ENCODE measurements around the gene TRIM8.
"Not testable (repeated sequence)": the region's sequence is repeated elsewhere in the genome, so short reads cannot be mapped to it uniquely, and the experiment has no call there.

TRIM8 gene

GRCh38 chr10:102677331-102678067 is 33.2 kb downstream of the TRIM8 start:
- no peak overlapping the region for H3K27ac Mint-ChIP-seq
- no peaks in the 10 kb centered on the region for H3K9me3 Mint-ChIP-seq

GRCh38 chr10:102678068-102678400 is 33.8 kb downstream of the TRIM8 start:
- Mint-ChIP-seq H3K4me1 (peaks cover 71% of the 10 kb centered on the region), H3K27me3 (no peaks in the 10 kb centered on the region), H3K9me3 (no peaks in the 10 kb centered on the region), H3K4me3 (no peak overlapping the region), H3K36me3 (peaks cover 2% of the 10 kb centered on the region), H3K27ac (no peak overlapping the region)

More at GRCh38 chr10:102677331-102678067, 33.2 kb downstream of the TRIM8 start:
- no peak overlapping the region for H3K4me3 Mint-ChIP-seq
- H3K36me3 Mint-ChIP-seq, result peaks cover 2% of the 10 kb centered on the region
- H3K27me3 Mint-ChIP-seq, result no peaks in the 10 kb centered on the region
- peaks cover 72% of the 10 kb centered on the region for H3K4me1 Mint-ChIP-seq

DNA sequence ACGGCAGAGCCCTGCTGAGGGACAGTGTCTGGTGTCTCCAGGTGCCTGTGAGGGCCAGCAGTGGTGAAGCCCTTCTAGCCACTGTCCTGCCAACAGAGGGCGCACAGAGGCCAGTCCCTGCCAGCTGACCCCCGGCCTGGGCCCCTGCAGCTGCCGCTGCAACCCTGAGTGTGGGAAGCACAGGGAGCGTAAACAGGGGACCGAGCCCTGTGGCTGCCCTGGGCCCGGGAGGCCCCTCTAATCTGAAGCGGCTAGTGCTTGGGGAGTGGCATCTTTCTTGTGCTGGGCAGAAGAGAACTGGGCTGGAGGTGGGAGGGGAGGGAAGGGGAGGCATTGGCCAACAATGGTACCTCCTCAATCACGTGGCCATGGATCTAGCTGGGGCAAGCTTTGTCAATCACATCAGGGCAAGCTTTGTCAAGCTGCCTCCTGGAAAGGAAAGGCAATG is 34.6 kb downstream of the TRIM8 start:
- peaks cover 2% of the 10 kb centered on the region for H3K36me3 Mint-ChIP-seq
- no peaks in the 10 kb centered on the region for H3K9me3 Mint-ChIP-seq
- no peak overlapping the region for H3K4me3 Mint-ChIP-seq
- H3K27ac Mint-ChIP-seq, result no peak overlapping the region
- H3K27me3 Mint-ChIP-seq, result no peaks in the 10 kb centered on the region
- peaks cover 68% of the 10 kb centered on the region for H3K4me1 Mint-ChIP-seq

DNA sequence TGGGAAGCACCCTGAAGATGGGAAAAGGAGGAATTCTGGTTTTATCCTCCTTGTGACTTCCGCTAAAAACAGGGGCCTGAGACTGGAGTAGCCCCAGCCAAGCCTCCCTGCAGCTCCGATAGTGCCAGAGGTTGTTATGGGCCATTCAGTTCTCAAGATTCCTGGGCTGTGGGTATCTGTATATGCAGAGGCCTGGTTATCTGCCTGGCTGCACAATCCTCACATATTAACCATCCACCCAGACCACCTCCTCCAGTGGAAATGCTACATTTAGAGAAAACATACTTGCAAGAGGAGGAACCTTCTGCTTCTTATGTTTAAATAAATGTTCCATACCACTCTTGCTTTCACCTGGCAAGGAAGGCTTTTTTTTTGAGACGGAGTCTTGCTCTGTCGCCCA is 35.3 kb downstream of the TRIM8 start:
- Mint-ChIP-seq H3K27me3 (no peaks in the 10 kb centered on the region), H3K36me3 (peaks cover 2% of the 10 kb centered on the region), H3K27ac (no peak overlapping the region), H3K4me3 (no peak overlapping the region), H3K9me3 (no peaks in the 10 kb centered on the region), H3K4me1 (peaks cover 61% of the 10 kb centered on the region)

- no peaks in the 10 kb centered on the region for H3K27me3 Mint-ChIP-seq
- H3K4me3 Mint-ChIP-seq, result no peak overlapping the region
- H3K4me1 Mint-ChIP-seq, result peaks cover 40% of the 10 kb centered on the region
- no peak overlapping the region for H3K27ac Mint-ChIP-seq
- no peaks in the 10 kb centered on the region for H3K9me3 Mint-ChIP-seq
- H3K36me3 Mint-ChIP-seq, result peaks cover 2% of the 10 kb centered on the region
Observed at GRCh38 chr10:102681696-102682095, 37.4 kb downstream of the TRIM8 start.

- Mint-ChIP-seq H3K4me3 (no peak overlapping the region), H3K36me3 (peaks cover 2% of the 10 kb centered on the region), H3K27ac (no peak overlapping the region), H3K9me3 (no peaks in the 10 kb centered on the region), H3K27me3 (no peaks in the 10 kb centered on the region), H3K4me1 (peaks cover 33% of the 10 kb centered on the region)
Observed at GRCh38 chr10:102682416-102682815, 38.1 kb downstream of the TRIM8 start.

- H3K4me1 Mint-ChIP-seq, result peaks cover 28% of the 10 kb centered on the region
- H3K36me3 Mint-ChIP-seq, result peaks cover 2% of the 10 kb centered on the region
- no peak overlapping the region for H3K4me3 Mint-ChIP-seq
- H3K27ac Mint-ChIP-seq, result no peak overlapping the region
- no peaks in the 10 kb centered on the region for H3K9me3 Mint-ChIP-seq
- H3K27me3 Mint-ChIP-seq, result no peaks in the 10 kb centered on the region
Observed at GRCh38 chr10:102682981-102683380, 38.7 kb downstream of the TRIM8 start.

DNA sequence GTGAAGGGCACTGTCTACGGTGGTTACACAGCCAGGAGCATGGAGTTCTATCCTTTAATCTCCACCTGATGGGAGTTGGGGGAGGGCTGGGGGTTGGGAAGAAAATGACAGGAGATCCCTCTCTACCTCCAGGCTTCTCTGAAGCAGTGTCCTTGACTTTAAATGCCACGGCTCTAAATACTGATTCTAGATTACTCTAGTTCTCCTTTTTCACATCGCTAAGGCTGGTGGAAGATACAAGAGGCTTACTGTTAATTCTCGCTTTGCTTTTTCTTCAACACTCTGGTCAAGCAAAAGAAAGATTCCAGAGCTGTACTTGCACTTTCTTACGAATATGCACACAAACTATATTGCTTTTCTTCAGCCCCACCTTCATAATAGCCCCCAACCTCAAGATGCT is 39.5 kb downstream of the TRIM8 start:
- Mint-ChIP-seq H3K27ac (no peak overlapping the region), H3K4me1 (peaks cover 23% of the 10 kb centered on the region), H3K36me3 (peaks cover 2% of the 10 kb centered on the region), H3K4me3 (no peak overlapping the region), H3K27me3 (no peaks in the 10 kb centered on the region), H3K9me3 (no peaks in the 10 kb centered on the region)

DNA sequence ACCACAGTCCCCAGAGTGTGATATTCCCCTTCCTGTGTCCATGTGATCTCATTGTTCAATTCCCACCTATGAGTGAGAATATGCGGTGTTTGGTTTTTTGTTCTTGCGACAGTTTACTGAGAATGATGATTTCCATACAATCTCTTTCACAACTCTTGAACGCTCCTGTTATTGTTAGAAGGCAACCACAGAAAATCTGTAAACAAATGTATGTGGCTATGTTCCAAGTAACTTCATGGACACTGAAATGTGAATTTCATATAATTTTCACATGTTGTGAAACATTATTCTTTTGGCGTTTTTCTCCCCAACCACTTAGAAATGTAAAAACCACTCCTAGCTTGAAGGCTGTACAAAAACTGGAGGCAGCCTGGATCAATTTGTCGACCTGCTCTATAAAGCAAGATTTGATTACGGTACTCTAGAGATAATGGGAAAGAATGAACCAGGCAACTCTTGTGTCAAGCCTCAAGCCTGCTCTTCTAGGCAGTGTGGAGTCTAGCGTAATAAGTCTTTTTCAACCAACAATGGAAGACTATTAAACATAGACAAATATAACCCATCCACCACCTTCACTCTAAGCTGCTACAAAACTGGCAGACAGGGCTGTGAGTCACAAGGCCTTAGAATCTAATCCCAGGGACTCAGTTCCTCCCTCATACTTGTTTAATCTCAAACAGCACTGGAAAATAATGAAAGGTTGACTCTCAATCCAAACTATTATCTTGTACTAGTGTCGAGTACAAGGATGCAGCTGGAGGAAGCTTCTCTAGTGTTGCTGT is 47.2 kb downstream of the TRIM8 start:
- no peak overlapping the region for H3K27ac Mint-ChIP-seq
- no peaks in the 10 kb centered on the region for H3K4me1 Mint-ChIP-seq
- peaks cover 2% of the 10 kb centered on the region for H3K36me3 Mint-ChIP-seq
- no peak overlapping the region for H3K4me3 Mint-ChIP-seq
- H3K9me3 Mint-ChIP-seq, result no peaks in the 10 kb centered on the region
- no peaks in the 10 kb centered on the region for H3K27me3 Mint-ChIP-seq

DNA sequence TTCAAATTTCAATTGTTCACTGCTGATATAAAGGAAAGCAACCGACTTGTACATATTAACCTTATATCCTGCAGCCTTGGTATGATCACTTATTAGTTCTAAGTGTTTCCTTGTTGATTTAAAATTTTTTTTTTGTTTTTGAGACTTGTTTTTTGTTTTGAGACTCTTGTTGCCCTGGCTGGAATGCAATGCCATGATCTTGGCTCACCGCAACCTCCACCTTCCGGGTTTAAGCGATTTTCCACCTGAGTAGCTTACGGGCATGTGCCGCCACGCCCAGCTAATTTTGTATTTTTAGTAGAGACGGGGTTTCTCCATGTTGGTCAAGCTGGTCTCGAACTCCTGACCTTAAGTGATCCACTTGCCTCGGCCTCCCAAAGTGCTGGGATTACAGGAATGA is 51.1 kb downstream of the TRIM8 start:
- not testable (repeated sequence) for H3K4me3 Mint-ChIP-seq, H3K9me3 Mint-ChIP-seq, H3K4me1 Mint-ChIP-seq, H3K27ac Mint-ChIP-seq, H3K27me3 Mint-ChIP-seq
- H3K36me3 Mint-ChIP-seq, result peaks cover 14% of the 10 kb centered on the region

DNA sequence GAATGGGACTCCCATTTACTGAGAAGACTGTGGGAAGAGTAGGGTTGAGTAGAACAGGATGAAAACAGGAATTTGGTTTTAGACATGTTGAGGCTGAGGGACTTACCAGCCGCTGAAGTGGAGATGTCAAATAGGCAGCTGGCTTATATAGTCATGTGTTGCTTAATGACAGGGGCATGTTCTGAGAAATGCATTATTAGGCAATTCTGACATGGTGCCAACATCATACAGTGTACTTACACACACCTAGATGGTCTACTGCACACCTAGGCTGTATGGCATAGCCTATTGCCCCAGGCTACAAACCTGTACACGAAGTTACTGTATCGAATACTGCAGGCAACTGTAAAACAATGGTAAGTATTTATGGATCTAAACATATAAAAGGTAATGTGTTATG is 52.5 kb downstream of the TRIM8 start:
- H3K9me3 Mint-ChIP-seq, result no peaks in the 10 kb centered on the region
- H3K4me1 Mint-ChIP-seq, result no peaks in the 10 kb centered on the region
- no peak overlapping the region for H3K4me3 Mint-ChIP-seq
- no peak overlapping the region for H3K27ac Mint-ChIP-seq
- peaks cover 14% of the 10 kb centered on the region for H3K36me3 Mint-ChIP-seq
- no peaks in the 10 kb centered on the region for H3K27me3 Mint-ChIP-seq

DNA sequence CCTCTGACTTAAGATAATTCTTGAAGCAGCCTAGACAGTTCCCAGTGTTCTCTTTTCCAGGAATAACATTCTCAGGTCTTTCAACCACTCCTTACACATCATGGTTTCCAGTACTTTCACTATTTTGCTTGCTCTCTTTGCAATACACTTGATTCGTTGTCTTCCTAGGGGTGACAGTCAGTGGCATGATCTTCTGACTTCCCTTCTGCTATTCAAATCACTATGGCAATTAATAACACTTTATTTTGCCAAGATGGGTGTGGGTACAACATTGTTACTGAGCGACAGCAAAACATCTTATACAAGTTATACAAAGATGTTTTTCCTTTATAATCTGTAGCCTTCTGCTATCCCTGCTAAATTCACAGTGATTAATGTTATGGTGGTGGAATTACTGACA is 54.6 kb downstream of the TRIM8 start:
- Mint-ChIP-seq H3K9me3 (no peaks in the 10 kb centered on the region), H3K36me3 (peaks cover 14% of the 10 kb centered on the region), H3K27ac (no peak overlapping the region), H3K4me1 (no peaks in the 10 kb centered on the region), H3K4me3 (no peak overlapping the region), H3K27me3 (no peaks in the 10 kb centered on the region)

DNA sequence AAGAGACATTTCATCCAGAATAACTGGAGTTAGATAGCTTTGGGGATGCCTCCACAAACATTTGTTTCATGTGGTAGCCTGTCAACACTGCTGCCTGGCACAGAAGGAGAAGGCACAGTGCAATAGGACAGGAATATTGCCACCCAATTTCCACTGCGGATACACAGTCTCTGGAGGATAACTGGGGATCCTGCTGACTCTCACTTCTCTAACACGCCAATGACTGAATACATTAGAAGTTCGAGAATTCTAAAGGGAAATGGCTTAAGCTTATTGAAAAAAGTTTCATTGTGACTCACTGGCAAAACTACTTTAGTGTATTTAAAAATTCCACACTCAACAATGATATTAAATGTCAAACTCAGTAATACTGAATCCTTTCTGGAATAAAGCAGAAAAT is 57.0 kb downstream of the TRIM8 start:
- Mint-ChIP-seq H3K4me3 (no peak overlapping the region), H3K36me3 (peaks cover 17% of the 10 kb centered on the region), H3K27me3 (no peaks in the 10 kb centered on the region), H3K27ac (no peak overlapping the region), H3K9me3 (no peaks in the 10 kb centered on the region), H3K4me1 (peaks cover 7% of the 10 kb centered on the region)

DNA sequence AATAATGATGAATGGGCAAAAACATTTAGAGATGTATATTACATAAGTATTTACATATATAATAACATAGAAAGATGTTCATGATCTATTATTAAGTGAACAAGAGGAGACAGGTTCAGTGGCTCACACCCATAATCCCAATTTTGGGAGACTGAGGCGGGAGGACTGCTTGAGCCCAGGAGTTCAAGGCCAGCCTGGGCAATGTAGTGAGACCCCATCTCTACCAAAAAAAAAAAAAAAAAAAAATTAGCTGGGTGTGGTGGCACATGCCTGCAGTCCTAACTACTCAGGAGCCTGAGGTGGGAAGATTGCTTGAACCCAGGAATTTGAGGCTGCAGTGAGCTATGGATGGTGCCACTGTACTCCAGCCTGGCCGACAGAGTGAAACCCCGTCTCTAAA is 57.5 kb downstream of the TRIM8 start:
- Mint-ChIP-seq H3K4me3 (no peak overlapping the region), H3K4me1 (peaks cover 7% of the 10 kb centered on the region), H3K27ac (no peak overlapping the region), H3K36me3 (peaks cover 15% of the 10 kb centered on the region), H3K27me3 (no peaks in the 10 kb centered on the region), H3K9me3 (no peaks in the 10 kb centered on the region)

DNA sequence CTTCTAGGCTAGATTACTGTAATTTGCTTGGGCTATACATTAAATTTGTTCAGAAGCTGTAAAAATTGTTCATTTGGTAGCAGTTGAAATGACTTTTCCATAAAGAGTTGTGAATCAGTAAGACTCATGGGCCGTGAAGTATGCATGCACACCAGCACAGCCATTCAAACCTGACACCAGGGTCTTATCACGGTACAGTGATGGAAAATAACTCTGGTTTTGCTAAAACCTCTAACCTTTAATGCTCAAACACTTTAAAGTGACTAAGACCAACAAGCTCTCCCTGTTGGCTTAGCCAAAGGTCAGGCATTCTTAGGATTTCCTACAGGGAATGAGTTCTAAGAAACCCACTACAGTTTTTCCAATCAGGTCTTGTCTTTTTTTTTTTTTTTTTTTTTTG is 58.5 kb downstream of the TRIM8 start:
- Mint-ChIP-seq H3K27me3 (no peaks in the 10 kb centered on the region), H3K4me3 (no peak overlapping the region), H3K36me3 (peaks cover 11% of the 10 kb centered on the region), H3K4me1 (peaks cover 13% of the 10 kb centered on the region), H3K9me3 (no peaks in the 10 kb centered on the region), H3K27ac (no peak overlapping the region)

GRCh38 chr10:102704915-102705314 is 60.6 kb downstream of the TRIM8 start:
- H3K4me3 Mint-ChIP-seq, result no peak overlapping the region
- peaks cover 13% of the 10 kb centered on the region for H3K4me1 Mint-ChIP-seq
- H3K9me3 Mint-ChIP-seq, result no peaks in the 10 kb centered on the region
- H3K36me3 Mint-ChIP-seq, result peaks cover 4% of the 10 kb centered on the region
- no peaks in the 10 kb centered on the region for H3K27me3 Mint-ChIP-seq
- H3K27ac Mint-ChIP-seq, result no peak overlapping the region

Measured in activated naive CD4-positive, alpha-beta T cell treated with anti-CD3 and anti-CD28 coated beads, Interleukin-2, amount 50 U/mL, for 24 hours (primary cell).